Occipital lobe (tissue), 2 donors: ENCODE data around the gene NSG2. TPM values are rescaled to one million over a fixed set of nuclear protein-coding genes. Genes with fewer than 3 reads are reported as not detected.
"Not testable (repeated sequence)": the region's sequence is repeated elsewhere in the genome, so short reads cannot be mapped to it uniquely, and the experiment has no call there.

Experiments used
- DNase-seq: peaks from one replicate; lab custom pipeline; 2025; lab: John Stamatoyannopoulos, UW
- total RNA-seq: library from RNA; depleted of rRNA; stranded (reverse); fragments of >200 nt; gene quantifications from one replicate; pipeline ENCODE4 v1.2.3, GENCODE V29; 2014

The NSG2 gene
- total RNA-seq, 1 donor from 2014 or later = 565 TPM

- DNase-seq = no peak
These were observed 55.8 kb downstream of the NSG2 start for GRCh38 chr5:174101195-174101730.

GRCh38 chr5:174102574-174102973 lies 57.1 kb downstream of the NSG2 start:
- DNase-seq = not testable (repeated sequence)

GRCh38 chr5:174106997-174107655 lies 61.6 kb downstream of the NSG2 start:
- DNase-seq = no peak

GRCh38 chr5:174108745-174109144 lies 63.2 kb downstream of the NSG2 start:
- DNase-seq = no peak

- no peak for DNase-seq
These were observed 64.3 kb downstream of the NSG2 start for GRCh38 chr5:174109698-174110260.

- no peak for DNase-seq
These were observed 64.8 kb downstream of the NSG2 start for GRCh38 chr5:174110310-174110709.

- no peak for DNase-seq
These were observed 65.9 kb downstream of the NSG2 start for GRCh38 chr5:174111287-174111973.

GRCh38 chr5:174115226-174115625 lies 69.7 kb downstream of the NSG2 start:
- no peak for DNase-seq

GRCh38 chr5:174118823-174119467 lies 73.4 kb downstream of the NSG2 start:
- no peak for DNase-seq

- DNase-seq = peak; percentile 45
These were observed 74.0 kb downstream of the NSG2 start for GRCh38 chr5:174119468-174119881.

GRCh38 chr5:174120401-174121005 lies 75.0 kb downstream of the NSG2 start:
- DNase-seq = no peak

- DNase-seq = no peak
These were observed 89.0 kb downstream of the NSG2 start for GRCh38 chr5:174134545-174134944.

GRCh38 chr5:174139623-174140022 lies 94.1 kb downstream of the NSG2 start:
- DNase-seq = no peak

- DNase-seq = no peak
These were observed 95.0 kb downstream of the NSG2 start for GRCh38 chr5:174140452-174141020.

- no peak for DNase-seq
These were observed 95.9 kb downstream of the NSG2 start for GRCh38 chr5:174141398-174141797.

- no peak for DNase-seq
These were observed 99.6 kb downstream of the NSG2 start for GRCh38 chr5:174145091-174145490.

- DNase-seq = peak; percentile 91
These were observed 100.3 kb downstream of the NSG2 start for GRCh38 chr5:174145821-174146220.

- DNase-seq = no peak
These were observed 101.0 kb downstream of the NSG2 start for GRCh38 chr5:174146556-174146955.

GRCh38 chr5:174147012-174147411 lies 101.5 kb downstream of the NSG2 start:
- DNase-seq = not testable (repeated sequence)

- no peak for DNase-seq
These were observed 102.0 kb downstream of the NSG2 start for GRCh38 chr5:174147551-174147950.

- no peak for DNase-seq
These were observed 103.2 kb downstream of the NSG2 start for GRCh38 chr5:174148721-174149120.
